ENCODE data around the gene NLRP4. TPM values are rescaled to one million over a fixed set of nuclear protein-coding genes. Genes with fewer than 3 reads are reported as not detected.

NLRP4 gene
- total and polyA plus RNA-seq, 2 experiments from 2014 or later, result not detected

GRCh38 chr19:55870736-55871135, 34.4 kb downstream of the NLRP4 start:
- Mint-ChIP-seq H3K9me3 (peaks cover 91% of the 10 kb centered on the region), H3K36me3 (ENCODE audit: low read depth) (peaks cover 27% of the 10 kb centered on the region), H3K27me3 (ENCODE audit: insufficient read depth, low read depth, poor library complexity) (peaks cover 2% of the 10 kb centered on the region)

More at GRCh38 chr19:55870736-55871135, 34.4 kb downstream of the NLRP4 start:
- Histone ChIP-seq H3K79me2 (replicated peaks; ENCODE audit: insufficient read depth) (no peaks in the 10 kb centered on the region), H3F3A (replicated peaks; ENCODE audit: low read depth) (no peaks in the 10 kb centered on the region), H3K9me2 (ENCODE audit: insufficient read depth) (no peaks in the 10 kb centered on the region), H3K4me1 (ENCODE audit: insufficient read depth) (no peaks in the 10 kb centered on the region), H3K27ac (ENCODE audit: low read depth) (no peak overlapping the region), H3K36me3 (ENCODE audit: insufficient read depth) (no peaks in the 10 kb centered on the region), H3K4me3 (no peak overlapping the region), H4K20me1 (replicated peaks; ENCODE audit: insufficient read depth) (no peaks in the 10 kb centered on the region), H3K27me3 (ENCODE audit: insufficient read depth) (no peaks in the 10 kb centered on the region), H3K4me2 (no peak overlapping the region), H2AFZ (no peak overlapping the region)
- Mint-ChIP-seq H3K27ac (no peak overlapping the region), H3K4me1 (no peaks in the 10 kb centered on the region), H3K4me3 (no peak overlapping the region)
- ATAC-seq, result no peak
- DNase-seq (ENCODE audit: low spot score), result no peak
- no peak for TF ChIP-seq ETS1 (IDR thresholded peaks at IDR 0.05)
- TF ChIP-seq CREB1 (CRISPR knock-in tag; IDR thresholded peaks at IDR 0.05; ENCODE audit: low read depth), result no peak
- no peak for TF ChIP-seq NANOG (IDR thresholded peaks at IDR 0.05; ENCODE audit: borderline replicate concordance)
- TF ChIP-seq JUNB (IDR thresholded peaks at IDR 0.05; ENCODE audit: unreplicated experiment), result no peak
- no peak for TF ChIP-seq EZH2phosphoT487 (IDR thresholded peaks at IDR 0.05; ENCODE audit: unreplicated experiment)
- TF ChIP-seq ZNF331 (CRISPR knock-in tag; IDR thresholded peaks at IDR 0.05; ENCODE audit: low read depth), result no peak
- no peak for TF ChIP-seq STAT1 (IDR thresholded peaks at IDR 0.05; ENCODE audit: unreplicated experiment)
- no peak for TF ChIP-seq ZNF462 (CRISPR knock-in tag; IDR thresholded peaks at IDR 0.05)
- no peak for TF ChIP-seq REST (IDR thresholded peaks at IDR 0.05; ENCODE audit: unreplicated experiment)
- TF ChIP-seq ZNF114 (CRISPR knock-in tag; IDR thresholded peaks at IDR 0.05), result no peak
- no peak for TF ChIP-seq EZH2 (IDR thresholded peaks at IDR 0.05; ENCODE audit: low read depth, unreplicated experiment)
- no peak for TF ChIP-seq CTCF (conservative IDR thresholded peaks at IDR 0.05; ENCODE audit: low read depth in 2 of 2)
- TF ChIP-seq POLR2AphosphoS5 (IDR thresholded peaks at IDR 0.05; ENCODE audit: low read depth), result no peak

Measured in GM23338 (cell line).